GM12875 (cell line): ENCODE results near the gene ELMO1.

Source experiments
- H3K4me3 ChIP-seq: one replicate; pipeline ENCODE4 v1.5.1; 2011; ENCODE audit warnings: low read depth, low read length, control low read depth
- TF ChIP-seq, protein P1 (sequence below): IDR thresholded peaks from 2 replicates; pipeline ENCODE4 v1.5.1; 2011; ENCODE audit warnings: low read depth, mild to moderate bottlenecking, control low read depth, inconsistent platforms, low read length, moderate library complexity, borderline replicate concordance; ENCODE audit not compliant: insufficient read depth

The ELMO1 gene

DNA sequence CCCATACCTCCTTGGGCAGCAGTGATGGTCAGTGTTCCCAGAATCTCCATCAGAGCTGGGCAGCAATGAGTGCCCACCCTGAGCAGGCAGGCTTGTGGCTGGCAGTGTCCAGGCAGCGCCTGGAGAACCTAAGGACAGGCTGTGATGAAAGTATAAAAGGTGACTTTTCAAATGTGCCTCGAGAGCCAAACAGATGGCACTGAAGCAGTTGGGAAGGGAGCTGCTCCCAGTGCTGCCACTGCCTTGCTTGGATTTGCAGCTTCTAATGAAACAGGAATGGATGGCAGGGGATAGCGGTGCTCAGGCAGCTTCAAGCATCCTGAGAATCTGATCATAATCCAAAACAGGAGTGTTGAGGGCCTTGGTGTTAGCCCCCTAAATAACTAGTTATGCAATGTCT, 544.6 kb downstream of the ELMO1 start:
- TF ChIP-seq, protein P1, sequence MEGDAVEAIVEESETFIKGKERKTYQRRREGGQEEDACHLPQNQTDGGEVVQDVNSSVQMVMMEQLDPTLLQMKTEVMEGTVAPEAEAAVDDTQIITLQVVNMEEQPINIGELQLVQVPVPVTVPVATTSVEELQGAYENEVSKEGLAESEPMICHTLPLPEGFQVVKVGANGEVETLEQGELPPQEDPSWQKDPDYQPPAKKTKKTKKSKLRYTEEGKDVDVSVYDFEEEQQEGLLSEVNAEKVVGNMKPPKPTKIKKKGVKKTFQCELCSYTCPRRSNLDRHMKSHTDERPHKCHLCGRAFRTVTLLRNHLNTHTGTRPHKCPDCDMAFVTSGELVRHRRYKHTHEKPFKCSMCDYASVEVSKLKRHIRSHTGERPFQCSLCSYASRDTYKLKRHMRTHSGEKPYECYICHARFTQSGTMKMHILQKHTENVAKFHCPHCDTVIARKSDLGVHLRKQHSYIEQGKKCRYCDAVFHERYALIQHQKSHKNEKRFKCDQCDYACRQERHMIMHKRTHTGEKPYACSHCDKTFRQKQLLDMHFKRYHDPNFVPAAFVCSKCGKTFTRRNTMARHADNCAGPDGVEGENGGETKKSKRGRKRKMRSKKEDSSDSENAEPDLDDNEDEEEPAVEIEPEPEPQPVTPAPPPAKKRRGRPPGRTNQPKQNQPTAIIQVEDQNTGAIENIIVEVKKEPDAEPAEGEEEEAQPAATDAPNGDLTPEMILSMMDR, result no peak
- no peak overlapping the region for H3K4me3 ChIP-seq

DNA sequence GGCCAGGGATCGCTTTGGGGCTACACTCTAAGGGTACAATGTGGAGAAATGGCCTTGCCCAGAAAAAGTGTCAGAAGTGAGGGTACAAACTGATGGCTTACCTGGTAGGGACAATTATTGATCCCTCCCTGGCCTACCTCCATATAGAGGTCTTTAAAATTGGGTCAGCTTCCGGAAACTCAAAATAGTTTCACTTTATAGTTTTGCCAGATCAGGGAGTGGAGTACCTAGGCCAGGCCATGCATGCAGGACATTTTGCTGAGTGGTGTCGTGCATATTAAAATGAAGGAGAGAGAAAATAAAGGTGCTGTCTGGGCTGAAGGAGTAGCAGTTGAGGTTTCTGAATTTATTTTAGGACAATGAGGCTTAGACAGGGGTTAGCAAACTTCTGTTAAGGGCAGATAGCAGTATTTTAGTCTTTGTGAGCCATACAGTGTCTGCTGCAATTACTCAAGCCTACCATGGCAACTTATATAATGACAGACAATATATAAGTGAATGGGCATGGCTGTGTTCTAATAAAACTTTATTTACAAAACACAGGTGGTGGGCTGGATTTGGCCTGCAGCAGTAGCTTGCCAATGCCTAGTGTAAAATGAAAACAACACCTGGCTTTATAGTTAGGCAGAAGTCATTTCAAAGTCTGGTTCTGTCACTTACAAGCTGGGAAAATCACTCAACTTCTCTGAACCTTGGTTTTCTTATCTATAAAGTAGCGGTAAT, 547.5 kb downstream of the ELMO1 start:
- no peak overlapping the region for H3K4me3 ChIP-seq
- TF ChIP-seq, protein P1, result no peak

DNA sequence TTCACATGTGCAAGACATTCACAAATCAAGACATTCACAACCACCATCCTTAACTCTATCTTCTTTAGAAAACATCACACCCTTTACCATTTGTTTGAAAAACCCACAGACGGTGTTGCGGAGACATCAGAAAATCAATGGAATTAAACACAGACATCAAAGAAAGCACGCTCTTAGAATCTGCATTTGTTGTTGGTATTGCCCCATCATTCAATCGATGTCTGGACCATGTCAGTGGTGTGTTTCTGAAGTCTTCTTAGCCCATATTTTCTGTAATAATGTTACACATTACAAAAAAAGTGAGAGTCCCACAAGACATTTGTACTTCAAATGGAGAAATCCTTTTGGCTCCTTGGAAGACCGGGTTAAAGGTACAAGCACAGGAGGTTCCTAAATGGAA, 550.5 kb downstream of the ELMO1 start:
- TF ChIP-seq, protein P1, result no peak
- no peak overlapping the region for H3K4me3 ChIP-seq

DNA sequence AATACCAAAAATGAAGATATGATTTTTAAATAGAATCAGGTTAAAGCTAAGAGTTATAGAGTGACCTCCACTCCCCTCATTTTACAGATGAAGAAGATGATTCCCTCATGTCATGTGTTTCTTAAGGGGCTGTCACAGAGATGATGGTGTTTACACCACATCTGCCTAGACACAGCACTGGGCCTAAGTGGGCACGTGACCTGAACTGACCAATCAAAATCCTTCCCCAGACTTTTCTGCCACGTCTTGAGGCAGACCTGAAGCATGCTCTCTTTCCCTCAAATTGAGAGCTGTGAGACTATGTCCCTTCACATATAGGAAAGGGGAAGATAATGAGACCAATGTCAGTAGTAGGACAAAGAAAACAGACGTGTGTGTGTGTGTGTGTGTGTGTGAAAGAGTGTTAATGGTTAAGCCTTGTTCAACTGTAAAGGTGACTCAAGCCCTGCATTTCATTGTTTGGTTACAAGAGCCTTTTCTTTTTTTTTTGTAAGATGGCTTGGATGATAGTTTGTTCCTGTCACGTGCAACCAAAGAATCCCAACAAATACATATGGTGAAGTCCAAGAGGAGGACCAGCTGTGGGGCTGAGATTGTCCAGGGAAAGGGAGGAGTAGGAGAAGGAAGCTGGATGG, 551.6 kb downstream of the ELMO1 start:
- TF ChIP-seq, protein P1, result no peak
- no peak overlapping the region for H3K4me3 ChIP-seq

DNA sequence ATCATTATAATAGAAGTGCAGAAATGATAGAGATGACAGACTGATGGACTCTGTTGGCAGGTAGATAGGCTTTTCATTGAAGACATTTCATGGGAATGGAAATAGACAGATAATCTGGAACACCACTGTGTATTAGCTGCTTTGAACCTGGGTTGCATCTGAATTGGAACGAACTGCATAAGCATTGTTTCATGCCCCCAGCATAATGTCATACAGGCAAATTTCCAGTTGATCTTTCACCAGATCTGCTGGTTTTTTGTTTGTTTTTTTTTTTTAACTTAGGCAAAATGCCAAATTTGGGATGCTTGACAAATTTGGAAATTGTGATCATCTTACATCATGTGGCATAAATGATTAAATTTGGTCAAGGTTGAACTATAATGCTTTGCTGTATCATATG, 552.2 kb downstream of the ELMO1 start:
- TF ChIP-seq, protein P1, result no peak
- no peak overlapping the region for H3K4me3 ChIP-seq

DNA sequence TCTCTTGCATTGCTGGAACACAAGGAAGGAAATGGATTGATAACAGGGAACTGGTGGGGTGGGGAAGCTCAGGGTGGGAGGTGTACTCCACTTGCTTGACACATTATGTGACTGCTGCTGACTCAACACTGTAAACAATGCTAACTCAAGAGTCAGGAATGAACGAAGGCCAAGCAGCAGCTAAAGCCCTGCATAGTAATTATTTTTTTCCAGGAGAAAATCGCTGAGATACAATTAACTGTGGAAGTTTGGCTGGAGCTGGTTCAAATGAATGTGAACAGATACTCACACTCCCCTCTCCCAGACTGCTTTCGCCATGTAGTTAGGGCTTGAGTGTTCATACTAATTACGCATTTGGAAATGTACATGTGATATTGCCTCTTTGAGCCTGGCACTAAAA, 553.5 kb downstream of the ELMO1 start:
- no peak overlapping the region for H3K4me3 ChIP-seq
- TF ChIP-seq, protein P1, result no peak

DNA sequence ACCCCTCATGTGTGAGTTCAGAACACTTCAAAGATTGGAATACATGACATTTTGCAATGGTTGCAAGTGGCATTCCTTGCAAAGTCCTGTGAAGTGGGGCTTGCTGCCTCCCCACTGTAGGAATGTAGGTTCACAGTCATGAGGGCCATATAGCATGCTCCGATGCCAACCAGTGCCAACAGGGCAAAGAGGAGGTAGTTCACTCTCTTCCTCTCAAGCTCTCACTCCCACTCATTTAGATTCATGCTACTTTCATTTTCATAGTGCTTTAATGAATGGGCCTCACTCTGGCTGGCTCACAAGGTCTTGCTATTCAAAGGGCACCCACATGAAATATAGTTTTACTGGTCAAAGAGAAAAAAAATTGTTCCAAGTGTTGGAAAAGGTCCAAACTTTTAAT, 554.5 kb downstream of the ELMO1 start:
- H3K4me3 ChIP-seq, result no peak overlapping the region
- TF ChIP-seq, protein P1, result no peak
